ENCODE results near the gene CCNF. TPM values are rescaled to one million over a fixed set of nuclear protein-coding genes. Genes with fewer than 3 reads are reported as not detected.

CCNF gene
- total and polyA plus RNA-seq, 2 of the 4 experiments (the other 2 are of a cell fraction) = 8.2 to 20.1 TPM

GRCh38 chr16:2475413-2476344 is 46.4 kb downstream of the CCNF start (continued):
- no peak for TF ChIP-seq CHD1 (IDR thresholded peaks at IDR 0.05; ENCODE audit: low read depth, low read length)
- no peak for TF ChIP-seq MAFK (IDR thresholded peaks at IDR 0.05; ENCODE audit: low read depth, low read length)
- TF ChIP-seq NFE2L2 (IDR thresholded peaks at IDR 0.05; ENCODE audit: low read depth, low read length) = no peak
- no peak for TF ChIP-seq ELK1 (IDR thresholded peaks at IDR 0.05; ENCODE audit: borderline replicate concordance, low read depth, low read length)
- TF ChIP-seq MAZ (IDR thresholded peaks at IDR 0.05; ENCODE audit: borderline replicate concordance, low read depth, low read length) = no peak

All from IMR-90 (cell line).